Large intestine (tissue), 3 donors: ENCODE data around the gene LMBRD2. TPM values are rescaled to one million over a fixed set of nuclear protein-coding genes. Genes with fewer than 3 reads are reported as not detected.

ENCODE experiments used
- DNase-seq, 2 donors: peaks; one replicate each; pipeline versions ENCODE4 v3.0.0 to v3.0.0-alpha.2; 2013
- H3K27ac ChIP-seq: one replicate; pipeline ENCODE4 v1.5.1; 2013; ENCODE audit warnings: low read length
- H3K27me3 ChIP-seq: 2 replicates; pipeline ENCODE4 v1.6.1; 2013; ENCODE audit warnings: low read length; ENCODE audit not compliant: control insufficient read depth, insufficient read depth
- H3K36me3 ChIP-seq: 2 replicates; pipeline ENCODE4 v1.6.1; 2013; ENCODE audit warnings: low read length; ENCODE audit not compliant: control insufficient read depth, insufficient read depth
- H3K4me1 ChIP-seq: one replicate; pipeline ENCODE4 v1.6.1; 2013; ENCODE audit warnings: low read length; ENCODE audit not compliant: control insufficient read depth, insufficient read depth
- H3K4me3 ChIP-seq: one replicate; pipeline ENCODE4 v1.5.1; 2013; ENCODE audit warnings: low read length
- H3K9me3 ChIP-seq: one replicate; pipeline ENCODE4 v1.6.1; 2013; ENCODE audit warnings: mild to moderate bottlenecking, low read depth, low read length, moderate library complexity; ENCODE audit not compliant: control insufficient read depth
- WGBS: methylation state at CpG from one replicate; pipeline ENCODE4 v1.1.5; 2013; ENCODE audit warnings: low lambda C conversion rate; ENCODE audit not compliant: insufficient coverage; 5-methylcytosine and 5-hydroxymethylcytosine counted together
- polyA plus RNA-seq: library from polyadenylated mRNA; unstranded; fragments of 120-200 nt; gene quantifications from one replicate; pipeline ENCODE4 v1.2.1, GENCODE V29; 2013

LMBRD2 gene
- polyA plus RNA-seq, 1 donor, result 17.8 TPM

- Histone ChIP-seq H3K4me1 (no peaks in the 10 kb centered on the region), H3K36me3 (peaks cover 38% of the 10 kb centered on the region), H3K9me3 (no peaks in the 10 kb centered on the region), H3K27ac (no peak overlapping the region), H3K4me3 (no peak overlapping the region), H3K27me3 (no peaks in the 10 kb centered on the region)
- 68% methylated on average over 3 of the region's 4 CpGs for WGBS
- DNase-seq, result no peak
Observed at GRCh38 chr5:36179950-36180349, 28.3 kb upstream of the LMBRD2 start.

GRCh38 chr5:36178524-36178890 lies 26.8 kb upstream of the LMBRD2 start:
- WGBS, result no CpG with 5 or more reads among the region's 3 CpGs
- Histone ChIP-seq H3K27ac (no peak overlapping the region), H3K4me1 (no peaks in the 10 kb centered on the region), H3K4me3 (no peak overlapping the region), H3K9me3 (no peaks in the 10 kb centered on the region), H3K27me3 (no peaks in the 10 kb centered on the region), H3K36me3 (peaks cover 52% of the 10 kb centered on the region)
- DNase-seq, result no peak

DNA sequence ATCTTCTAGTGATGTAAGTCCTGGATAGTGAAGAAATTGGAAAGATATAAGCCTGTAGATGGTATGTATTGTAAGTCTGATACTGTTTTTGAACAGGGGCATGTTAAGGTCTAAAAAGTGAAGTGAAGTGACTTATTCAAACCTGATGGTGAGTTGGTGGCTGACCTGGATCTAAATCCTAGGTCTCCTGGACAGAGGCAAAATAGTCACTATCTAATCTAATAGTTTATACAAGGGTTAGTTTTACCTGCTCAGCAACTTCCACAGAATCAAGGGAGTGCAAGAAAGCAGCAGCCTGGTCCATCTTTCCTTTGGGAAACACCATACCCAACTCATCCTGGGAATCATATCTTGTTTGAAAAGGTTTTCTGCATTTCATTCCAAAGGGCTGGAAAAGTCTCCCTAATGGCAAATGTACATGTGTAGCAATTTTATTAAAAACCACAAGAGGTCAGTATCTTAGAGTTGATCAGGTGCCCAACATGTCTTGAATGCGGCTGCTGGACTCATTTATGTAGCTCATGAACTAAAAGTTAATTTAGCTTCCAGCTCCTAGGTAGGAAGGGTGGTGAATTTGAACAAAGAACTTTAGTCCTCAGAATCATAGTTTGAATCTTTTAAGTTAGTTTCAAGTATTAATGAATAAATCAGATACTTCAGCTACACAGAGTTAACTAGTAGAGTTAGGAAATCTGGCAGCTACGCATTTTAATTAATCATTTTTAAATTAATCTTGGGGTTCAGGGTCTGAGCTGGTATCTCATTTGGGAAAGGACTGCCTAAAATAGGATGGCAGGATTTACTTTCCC lies 26.2 kb upstream of the LMBRD2 start:
- Histone ChIP-seq H3K27me3 (no peaks in the 10 kb centered on the region), H3K9me3 (no peaks in the 10 kb centered on the region), H3K4me3 (no peak overlapping the region), H3K27ac (no peak overlapping the region), H3K36me3 (peaks cover 58% of the 10 kb centered on the region), H3K4me1 (no peaks in the 10 kb centered on the region)
- WGBS, result 33% methylated on average over 1 of the region's 2 CpGs
- peak in 1 of 2 donors; percentile 21 for DNase-seq

GRCh38 chr5:36177154-36177553 lies 25.5 kb upstream of the LMBRD2 start:
- Histone ChIP-seq H3K9me3 (no peaks in the 10 kb centered on the region), H3K27me3 (no peaks in the 10 kb centered on the region), H3K4me1 (no peaks in the 10 kb centered on the region), H3K4me3 (no peak overlapping the region), H3K36me3 (peaks cover 64% of the 10 kb centered on the region), H3K27ac (no peak overlapping the region)
- WGBS, result 90% methylated on average over 2 of the region's 2 CpGs
- DNase-seq, result no peak

GRCh38 chr5:36175043-36175442 lies 23.4 kb upstream of the LMBRD2 start:
- no peak for DNase-seq
- Histone ChIP-seq H3K9me3 (no peaks in the 10 kb centered on the region), H3K4me3 (no peak overlapping the region), H3K27me3 (no peaks in the 10 kb centered on the region), H3K36me3 (peaks cover 63% of the 10 kb centered on the region), H3K27ac (no peak overlapping the region), H3K4me1 (no peaks in the 10 kb centered on the region)
- WGBS, result 88% methylated on average over 3 of the region's 5 CpGs

DNA sequence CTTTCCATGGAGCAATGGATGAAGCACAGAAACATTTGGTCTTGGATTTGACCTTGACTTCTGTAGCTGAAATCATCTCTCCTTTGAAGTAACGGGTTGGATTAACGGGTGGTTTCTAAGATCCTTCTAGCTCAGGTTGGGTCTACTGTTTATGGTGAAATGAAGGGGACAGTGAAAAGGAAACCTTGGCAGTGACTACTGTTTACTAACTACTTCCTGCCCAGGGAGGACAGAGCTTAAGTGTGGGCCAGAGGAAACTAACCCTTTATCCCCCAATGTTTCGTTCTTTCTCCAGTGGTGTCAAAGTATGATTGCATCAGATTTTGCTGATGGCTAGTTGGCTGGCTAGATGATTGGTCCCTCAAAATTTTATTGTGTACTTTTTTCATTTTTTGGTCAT lies 22.4 kb upstream of the LMBRD2 start:
- no peaks in the 10 kb centered on the region for H3K27me3 ChIP-seq
- H3K36me3 ChIP-seq, result peaks cover 67% of the 10 kb centered on the region
- H3K4me3 ChIP-seq, result no peak overlapping the region
- H3K4me1 ChIP-seq, result no peaks in the 10 kb centered on the region
- H3K9me3 ChIP-seq, result no peaks in the 10 kb centered on the region
- DNase-seq, result no peak
- WGBS, result no CpG with 5 or more reads among the region's 3 CpGs
- no peak overlapping the region for H3K27ac ChIP-seq

- Histone ChIP-seq H3K9me3 (no peaks in the 10 kb centered on the region), H3K27me3 (no peaks in the 10 kb centered on the region), H3K27ac (no peak overlapping the region), H3K36me3 (peaks cover 69% of the 10 kb centered on the region), H3K4me3 (no peak overlapping the region), H3K4me1 (no peaks in the 10 kb centered on the region)
- WGBS, result 100% methylated on average over 1 of the region's 2 CpGs
- no peak for DNase-seq
Observed at GRCh38 chr5:36173426-36173825, 21.7 kb upstream of the LMBRD2 start.

- WGBS, result no CpG with 5 or more reads among the region's 1 CpG
Observed at GRCh38 chr5:36172599-36172998, 20.9 kb upstream of the LMBRD2 start.

GRCh38 chr5:36170832-36171424 lies 19.2 kb upstream of the LMBRD2 start:
- Histone ChIP-seq H3K27ac (no peak overlapping the region), H3K36me3 (peaks cover 80% of the 10 kb centered on the region), H3K4me3 (no peak overlapping the region), H3K27me3 (no peaks in the 10 kb centered on the region), H3K9me3 (no peaks in the 10 kb centered on the region), H3K4me1 (no peaks in the 10 kb centered on the region)
- WGBS, result no CpG with 5 or more reads among the region's 5 CpGs
- no peak for DNase-seq

More at GRCh38 chr5:36172599-36172998, 20.9 kb upstream of the LMBRD2 start:
- H3K36me3 ChIP-seq, result peaks cover 71% of the 10 kb centered on the region
- no peak overlapping the region for H3K27ac ChIP-seq
- no peaks in the 10 kb centered on the region for H3K9me3 ChIP-seq
- no peaks in the 10 kb centered on the region for H3K27me3 ChIP-seq
- no peak overlapping the region for H3K4me3 ChIP-seq
- no peak for DNase-seq
- no peaks in the 10 kb centered on the region for H3K4me1 ChIP-seq

DNA sequence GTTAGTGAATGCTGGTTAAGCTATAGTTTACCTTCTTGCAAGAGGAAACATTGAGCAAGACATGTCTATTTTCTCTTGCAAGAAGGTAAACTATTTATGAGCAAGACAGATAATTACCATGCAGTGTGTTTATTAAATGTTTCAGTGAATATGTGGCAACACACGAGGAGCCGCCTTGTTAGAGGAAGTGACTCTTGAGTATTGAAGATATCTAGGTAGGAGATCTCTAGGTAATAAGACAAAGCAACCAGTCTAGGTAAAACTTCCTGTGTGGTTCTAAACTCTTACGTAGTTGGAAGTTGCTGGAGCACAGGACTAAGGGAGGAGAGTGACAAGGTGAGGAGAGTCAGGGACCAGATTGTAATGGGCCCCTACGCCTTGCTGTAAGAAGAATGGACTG lies 17.1 kb upstream of the LMBRD2 start:
- H3K27ac ChIP-seq, result no peak overlapping the region
- peaks cover 83% of the 10 kb centered on the region for H3K36me3 ChIP-seq
- WGBS, result 100% methylated on average over 1 of the region's 4 CpGs
- no peaks in the 10 kb centered on the region for H3K27me3 ChIP-seq
- no peak overlapping the region for H3K4me3 ChIP-seq
- no peaks in the 10 kb centered on the region for H3K9me3 ChIP-seq
- DNase-seq, result no peak
- H3K4me1 ChIP-seq, result peaks cover 8% of the 10 kb centered on the region

GRCh38 chr5:36164461-36164860 lies 12.8 kb upstream of the LMBRD2 start:
- Histone ChIP-seq H3K27me3 (no peaks in the 10 kb centered on the region), H3K36me3 (peaks cover 80% of the 10 kb centered on the region), H3K27ac (peak overlapping the region; percentile 9), H3K4me3 (no peak overlapping the region), H3K4me1 (peaks cover 32% of the 10 kb centered on the region), H3K9me3 (no peaks in the 10 kb centered on the region)
- no CpG with 5 or more reads among the region's 4 CpGs for WGBS
- DNase-seq, result no peak
